OCI-LY3 (cell line): ENCODE data around the gene GNB1.
"Not testable (repeated sequence)": the region's sequence is repeated elsewhere in the genome, so short reads cannot be mapped to it uniquely, and the experiment has no call there.

Experiments used
- H2AFZ ChIP-seq: fragments of 200-600, 300-600 bp; shearing (Covaris generic); 2 replicates; pipeline ENCODE4 v1.6.0; 2014; ENCODE audit warnings: antibody characterized with exemption, low read depth, low read length
- H3K27ac ChIP-seq: fragments of 200-600, 300-600 bp; sonication (generic); 2 replicates; pipeline ENCODE4 v1.5.1; 2014; ENCODE audit warnings: mild to moderate bottlenecking, low read length, moderate library complexity, mixed read lengths
- H3K27me3 ChIP-seq: fragments of 200-600, 300-600 bp; sonication (generic); 2 replicates; pipeline ENCODE4 v1.6.1; 2014; ENCODE audit warnings: low read depth, low read length, mixed read lengths
- H3K36me3 ChIP-seq: fragments of 200-600, 300-600 bp; sonication (generic); replicated peaks from 2 replicates; pipeline ENCODE3; 2014; ENCODE audit warnings: low read depth, low read length, mixed read lengths
- H3K4me1 ChIP-seq: fragments of 300-600, 200-600 bp; sonication (generic); 2 replicates; pipeline ENCODE4 v1.6.1; 2014; ENCODE audit warnings: low read length, mixed read lengths
- H3K4me2 ChIP-seq: fragments of 200-600, 300-600 bp; sonication (generic); 2 replicates; pipeline ENCODE4 v1.6.1; 2014; ENCODE audit warnings: low read length, mixed read lengths
- H3K4me3 ChIP-seq: fragments of 300-600, 200-600 bp; sonication (generic); 2 replicates; pipeline ENCODE4 v1.5.1; 2014; ENCODE audit warnings: antibody characterized with exemption, mild to moderate bottlenecking, low read length, moderate library complexity
- H3K79me2 ChIP-seq: fragments of 300-600, 200-600 bp; shearing (Covaris generic); 2 replicates; pipeline ENCODE4 v1.6.1; 2014; ENCODE audit warnings: mild to moderate bottlenecking, low read length, mixed read lengths
- H3K9ac ChIP-seq: fragments of 300-600, 200-600 bp; shearing (Covaris generic); 2 replicates; pipeline ENCODE4 v1.6.0; 2014; ENCODE audit warnings: mild to moderate bottlenecking, low read length, moderate library complexity
- H3K9me3 ChIP-seq: fragments of 200-600, 300-600 bp; shearing (Covaris generic); 2 replicates; pipeline ENCODE4 v1.6.1; 2014; ENCODE audit warnings: low read length, mixed read lengths; ENCODE audit not compliant: insufficient read depth
- H4K20me1 ChIP-seq: fragments of 200-600, 300-600 bp; sonication (generic); 2 replicates; pipeline ENCODE4 v1.6.1; 2016; ENCODE audit warnings: low read length, mixed read lengths; ENCODE audit not compliant: insufficient read depth
- CTCF ChIP-seq: fragments of 200-600, 300-600 bp; sonication (generic); IDR thresholded peaks from 2 replicates; pipeline ENCODE4 v1.5.1; 2014; ENCODE audit warnings: antibody characterized with exemption, low read length, low read depth
- EZH2phosphoT487 ChIP-seq: fragments of 200-600 bp; shearing (Covaris generic); IDR thresholded peaks from 2 replicates; pipeline ENCODE4 v1.6.1; 2018; ENCODE audit warnings: antibody characterized with exemption, mixed run types, low read depth

The GNB1 gene

DNA sequence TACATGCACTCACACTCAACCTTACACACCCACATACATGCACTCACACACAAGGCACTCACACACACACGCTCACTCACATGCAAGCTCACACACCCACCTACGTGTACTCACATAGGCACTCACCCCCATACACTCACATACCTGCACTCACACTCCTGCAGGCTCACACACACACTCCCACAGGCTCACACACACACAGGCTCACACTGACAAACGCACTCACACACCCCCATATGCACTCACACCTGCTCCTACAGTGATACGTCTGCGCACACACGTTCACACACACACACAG is 47.3 kb upstream of the GNB1 start:
- no peaks in the 10 kb centered on the region for H3K4me1 ChIP-seq

GRCh38 chr1:1937549-1938275 is 46.8 kb upstream of the GNB1 start:
- no peaks in the 10 kb centered on the region for H3K36me3 ChIP-seq
- peaks cover 8% of the 10 kb centered on the region for H3K9me3 ChIP-seq
- no peaks in the 10 kb centered on the region for H3K27me3 ChIP-seq
- H3K79me2 ChIP-seq = no peaks in the 10 kb centered on the region
- H2AFZ ChIP-seq = no peak overlapping the region
- H4K20me1 ChIP-seq = no peaks in the 10 kb centered on the region
- H3K4me1 ChIP-seq = no peaks in the 10 kb centered on the region
- no peak overlapping the region for H3K4me3 ChIP-seq
- H3K27ac ChIP-seq = no peak overlapping the region
- H3K9ac ChIP-seq = no peak overlapping the region
- TF ChIP-seq CTCF = no peak
- TF ChIP-seq EZH2phosphoT487 = no peak
- H3K4me2 ChIP-seq = no peak overlapping the region

More for the DNA sequence above, 47.3 kb upstream of the GNB1 start:
- peaks cover 8% of the 10 kb centered on the region for H3K9me3 ChIP-seq
- no peak for TF ChIP-seq CTCF
- TF ChIP-seq EZH2phosphoT487 = no peak
- H3K9ac ChIP-seq = no peak overlapping the region
- no peak overlapping the region for H2AFZ ChIP-seq
- H3K4me2 ChIP-seq = no peak overlapping the region
- no peaks in the 10 kb centered on the region for H4K20me1 ChIP-seq
- H3K4me3 ChIP-seq = no peak overlapping the region
- no peaks in the 10 kb centered on the region for H3K27me3 ChIP-seq
- no peaks in the 10 kb centered on the region for H3K79me2 ChIP-seq
- no peaks in the 10 kb centered on the region for H3K36me3 ChIP-seq
- no peak overlapping the region for H3K27ac ChIP-seq

DNA sequence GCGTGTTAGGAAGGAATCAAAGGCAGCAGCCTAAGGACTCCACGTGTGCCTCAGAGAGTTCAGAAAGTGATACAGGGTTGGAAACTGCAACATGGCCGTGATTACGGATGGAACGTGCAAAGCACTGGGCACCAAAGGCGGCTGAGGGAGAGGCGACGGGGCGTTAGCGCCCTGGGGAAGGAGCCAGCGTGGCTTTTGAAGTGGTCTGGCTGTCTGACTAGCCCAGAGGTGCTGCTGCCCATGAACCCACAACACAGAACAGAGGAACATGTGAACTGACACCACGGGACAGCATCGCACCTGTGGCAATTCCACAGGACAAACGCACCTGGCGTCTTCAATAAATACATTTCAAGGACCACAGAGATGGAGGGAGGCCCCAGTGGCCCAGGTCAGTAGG is 46.2 kb upstream of the GNB1 start:
- Histone ChIP-seq H3K79me2 (no peaks in the 10 kb centered on the region), H3K36me3 (no peaks in the 10 kb centered on the region), H3K4me2 (no peak overlapping the region), H3K27me3 (no peaks in the 10 kb centered on the region), H3K4me3 (no peak overlapping the region), H3K27ac (no peak overlapping the region), H3K9me3 (peaks cover 8% of the 10 kb centered on the region), H4K20me1 (no peaks in the 10 kb centered on the region), H3K4me1 (no peaks in the 10 kb centered on the region), H3K9ac (no peak overlapping the region), H2AFZ (no peak overlapping the region)
- TF ChIP-seq EZH2phosphoT487 (no peak), CTCF (no peak)

DNA sequence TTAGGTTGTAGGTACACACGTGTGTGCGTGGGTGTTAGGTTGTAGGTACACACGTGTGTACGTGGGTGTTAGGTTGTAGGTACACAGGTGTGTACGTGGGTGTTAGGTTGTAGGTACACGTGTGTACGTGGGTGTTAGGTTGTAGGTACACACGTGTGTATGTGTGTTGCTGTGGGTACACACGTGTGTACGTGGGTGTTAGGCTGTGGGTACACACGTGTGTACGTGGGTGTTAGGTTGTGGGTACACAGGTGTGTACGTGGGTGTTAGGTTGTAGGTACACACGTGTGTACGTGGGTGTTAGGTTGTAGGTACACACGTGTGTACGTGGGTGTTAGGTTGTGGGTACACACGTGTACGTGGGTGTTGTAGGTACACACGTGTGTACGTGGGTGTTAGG is 44.0 kb upstream of the GNB1 start:
- H3K4me2 ChIP-seq, H3K9me3 ChIP-seq, H3K4me1 ChIP-seq, H3K27ac ChIP-seq, H4K20me1 ChIP-seq, H3K79me2 ChIP-seq, H3K4me3 ChIP-seq, H2AFZ ChIP-seq, H3K36me3 ChIP-seq, H3K27me3 ChIP-seq, H3K9ac ChIP-seq: not testable (repeated sequence)
